Purkinje cell (primary cell): ENCODE measurements around the gene NTS. TPM values are rescaled to one million over a fixed set of nuclear protein-coding genes. Genes with fewer than 3 reads are reported as not detected.

Source experiments
- polyA plus RNA-seq: library from polyadenylated mRNA; unstranded; fragments of >200 nt; fragmentation: Nextera tagmentation; gene quantifications from 2 replicates; pipeline ENCODE4 v1.2.1, GENCODE V29; 2014

NTS gene
- not detected in 2 replicates for polyA plus RNA-seq

GRCh38 chr12:85874031-85874461 is at the start of gene NTS:
Gene NTS (plus strand): TSS chr12:85874295. CDS start chr12:85874404, 109 bp downstream.

GRCh38 chr12:85836197-85837090 is 37.7 kb upstream of the NTS start, which contains the start of gene RASSF9:
Gene RASSF9 (minus strand): TSS chr12:85836409. CDS start chr12:85836201, 208 bp downstream.

Other genes with a start within 250 kb of the NTS start
- gene RASSF9, start 37.9 kb upstream of the NTS start, polyA plus RNA-seq, result not detected in 2 replicates